Measurements from ENCODE around the gene CLSTN2.

The CLSTN2 gene

GRCh38 chr3:140242818-140243276 is 307.9 kb downstream of the CLSTN2 start:
- no peaks in the 10 kb centered on the region for H3K36me3 Mint-ChIP-seq (ENCODE audit: low read depth)
- H3K4me1 Mint-ChIP-seq = peaks cover 12% of the 10 kb centered on the region
- TF ChIP-seq CTCF (IDR thresholded peaks at IDR 0.05; ENCODE audit: unreplicated experiment in 3 of 3) = no peak
- no peak overlapping the region for H3K4me3 Mint-ChIP-seq
- peak overlapping the region in 1 of 3 experiments; percentile 53 for H3K27ac Mint-ChIP-seq
- H3K9me3 Mint-ChIP-seq = no peaks in the 10 kb centered on the region
- no peaks in the 10 kb centered on the region for H3K27me3 Mint-ChIP-seq (ENCODE audit: low read depth)

GRCh38 chr3:140243575-140243974 is 308.6 kb downstream of the CLSTN2 start:
- Mint-ChIP-seq H3K4me3 (no peak overlapping the region), H3K27ac (no peak overlapping the region), H3K4me1 (peaks cover 12% of the 10 kb centered on the region), H3K9me3 (no peaks in the 10 kb centered on the region), H3K36me3 (ENCODE audit: low read depth) (no peaks in the 10 kb centered on the region), H3K27me3 (ENCODE audit: low read depth) (no peaks in the 10 kb centered on the region)
- TF ChIP-seq CTCF (IDR thresholded peaks at IDR 0.05; ENCODE audit: unreplicated experiment in 3 of 3) = no peak

- TF ChIP-seq CTCF (IDR thresholded peaks at IDR 0.05; ENCODE audit: unreplicated experiment in 3 of 3) = no peak
- peaks cover 19% of the 10 kb centered on the region for H3K4me1 Mint-ChIP-seq
- no peak overlapping the region for H3K4me3 Mint-ChIP-seq
- H3K27me3 Mint-ChIP-seq (ENCODE audit: low read depth) = no peaks in the 10 kb centered on the region
- H3K36me3 Mint-ChIP-seq (ENCODE audit: low read depth) = no peaks in the 10 kb centered on the region
- no peaks in the 10 kb centered on the region for H3K9me3 Mint-ChIP-seq
- no peak overlapping the region for H3K27ac Mint-ChIP-seq
Measured at GRCh38 chr3:140244893-140245292, 309.9 kb downstream of the CLSTN2 start.

- H3K36me3 Mint-ChIP-seq (ENCODE audit: low read depth) = no peaks in the 10 kb centered on the region
- peaks cover 36% of the 10 kb centered on the region for H3K4me1 Mint-ChIP-seq
- H3K27ac Mint-ChIP-seq = no peak overlapping the region
- H3K4me3 Mint-ChIP-seq = no peak overlapping the region
- no peak for TF ChIP-seq CTCF (IDR thresholded peaks at IDR 0.05; ENCODE audit: unreplicated experiment in 3 of 3)
- H3K9me3 Mint-ChIP-seq = no peaks in the 10 kb centered on the region
- H3K27me3 Mint-ChIP-seq (ENCODE audit: low read depth) = no peaks in the 10 kb centered on the region
Measured at GRCh38 chr3:140246578-140246977, 311.6 kb downstream of the CLSTN2 start.

- no peak overlapping the region for H3K4me3 Mint-ChIP-seq
- no peak for TF ChIP-seq CTCF (IDR thresholded peaks at IDR 0.05; ENCODE audit: unreplicated experiment in 3 of 3)
- peaks cover 43% of the 10 kb centered on the region for H3K4me1 Mint-ChIP-seq
- no peaks in the 10 kb centered on the region for H3K27me3 Mint-ChIP-seq (ENCODE audit: low read depth)
- H3K27ac Mint-ChIP-seq = no peak overlapping the region
- no peaks in the 10 kb centered on the region for H3K36me3 Mint-ChIP-seq (ENCODE audit: low read depth)
- H3K9me3 Mint-ChIP-seq = no peaks in the 10 kb centered on the region
Measured at GRCh38 chr3:140247775-140248174, 312.8 kb downstream of the CLSTN2 start.

- Mint-ChIP-seq H3K27me3 (ENCODE audit: low read depth) (no peaks in the 10 kb centered on the region), H3K9me3 (no peaks in the 10 kb centered on the region), H3K4me1 (peaks cover 37% of the 10 kb centered on the region), H3K36me3 (ENCODE audit: low read depth) (no peaks in the 10 kb centered on the region), H3K4me3 (no peak overlapping the region), H3K27ac (no peak overlapping the region)
- TF ChIP-seq CTCF (IDR thresholded peaks at IDR 0.05; ENCODE audit: unreplicated experiment in 3 of 3) = no peak
Measured at GRCh38 chr3:140249188-140249587, 314.2 kb downstream of the CLSTN2 start.
